ENCODE results near the gene PHF21B. TPM values are rescaled to one million over a fixed set of nuclear protein-coding genes. Genes with fewer than 3 reads are reported as not detected.
"Not testable (repeated sequence)": the region's sequence is repeated elsewhere in the genome, so short reads cannot be mapped to it uniquely, and the experiment has no call there.

Gene PHF21B
- total and polyA plus RNA-seq, 2 of the 8 experiments (the other 6 are each of a cell fraction or from before 2014, with no cell fraction given): 19.3 to 68.1 TPM

- not testable (repeated sequence) for H2BK20ac ChIP-seq (ENCODE audit: low read length)
- CTCF ChIA-PET (ENCODE audit: partially characterized antibody): interaction anchor here (0.9 to 1.3 kb wide), 4 partner anchors 12 to 243 kb away, joined by 3 read pairs; no protein-coding TSS in a partner anchor
Measured at GRCh38 chr22:44854641-44855040, 155.2 kb downstream of the PHF21B start.

More at GRCh38 chr22:44854641-44855040, 155.2 kb downstream of the PHF21B start:
- H3K79me2 ChIP-seq (ENCODE audit: control insufficient read depth in 1 of 2, insufficient read depth in 2 of 2, low read length in 2 of 2); DNase-seq (ENCODE audit: low read depth in 1 of 2, low spot score in 2 of 2); H4K5ac ChIP-seq (ENCODE audit: insufficient read length, low read depth, low read length); H2BK12ac ChIP-seq (ENCODE audit: low read depth, low read length); H3K4ac ChIP-seq (replicated peaks; ENCODE audit: insufficient read length, low read depth, low read length); H2BK5ac ChIP-seq (ENCODE audit: low read depth, low read length); H3K56ac ChIP-seq (replicated peaks; ENCODE audit: insufficient read length, low read depth, low read length); H3K79me1 ChIP-seq (ENCODE audit: low read depth, low read length); H3K9ac ChIP-seq (replicated peaks in 1 of 4; ENCODE audit: extremely low read depth in 1 of 4, low read depth in 3 of 4, low read length in 3 of 4); H3K4me1 ChIP-seq (replicated peaks in 1 of 4; ENCODE audit: control insufficient read depth in 3 of 4, insufficient read depth in 4 of 4, low read length in 3 of 4); H2AFZ ChIP-seq (ENCODE audit: low read length); H4K91ac ChIP-seq (replicated peaks; ENCODE audit: insufficient read length, low read length); H3K9me3 ChIP-seq (ENCODE audit: insufficient read depth in 2 of 2, low read depth in 1 of 2, low read length in 1 of 2); H2AK5ac ChIP-seq (ENCODE audit: low read depth, low read length); H3K4me3 ChIP-seq (ENCODE audit: extremely low read depth in 1 of 4, insufficient read depth in 2 of 4, low read depth in 3 of 4, low read length in 4 of 4); H3K23me2 ChIP-seq (ENCODE audit: low read depth, low read length); H3K23ac ChIP-seq (ENCODE audit: insufficient read length); H3K4me2 ChIP-seq (ENCODE audit: insufficient read depth in 1 of 2, low read depth in 2 of 2, low read length in 2 of 2); H2BK15ac ChIP-seq (ENCODE audit: low read length); FAIRE-seq; H3K27ac ChIP-seq (ENCODE audit: low read depth, low read length); H4K20me1 ChIP-seq (replicated peaks in 1 of 2; ENCODE audit: control insufficient read depth in 1 of 2, insufficient read depth in 2 of 2, low read length in 2 of 2); H3K27me3 ChIP-seq (replicated peaks in 1 of 4; ENCODE audit: control insufficient read depth in 3 of 4, extremely low read depth in 1 of 4, insufficient read depth in 3 of 4, low read length in 3 of 4); H2BK120ac ChIP-seq (replicated peaks; ENCODE audit: low read depth, low read length); H4K8ac ChIP-seq (ENCODE audit: extremely low read depth, insufficient read depth, low read length); H3K36me3 ChIP-seq (ENCODE audit: control insufficient read depth in 2 of 4, insufficient read depth in 4 of 4, low read length in 3 of 4); H3K14ac ChIP-seq (ENCODE audit: insufficient read length); H3K18ac ChIP-seq (ENCODE audit: extremely low read depth, low read length): not testable (repeated sequence)
- POLR2A ChIA-PET (ENCODE audit: partially characterized antibody): interaction anchor here (1.1 kb wide), 1 partner anchor 11 kb away, joined by 3 read pairs; no protein-coding TSS in a partner anchor
- 91% methylated on average over 8 of the region's 8 CpGs; no CpG with 5 or more reads in 1 of the 2 experiments for WGBS, 2 experiments (ENCODE audit: extremely low coverage in 1 of 2, insufficient coverage in 1 of 2, insufficient read length in 1 of 2, insufficient replicate concordance in 2 of 2, low coverage in 1 of 2, low lambda C conversion rate in 2 of 2, missing lambda C conversion rate in 1 of 2)

All from H1 (cell line).